OCI-LY7 (cell line): Measurements from ENCODE around the gene ACSL3. TPM values are rescaled to one million over a fixed set of nuclear protein-coding genes. Genes with fewer than 3 reads are reported as not detected.

Experiments used
- BruUV-seq: library from RNA; stranded (reverse); fragments of 400-500 nt; replicated peaks from 2 replicates; lab custom pipeline; 2021; lab: Mats Ljungman, UMichigan
- CTCF ChIA-PET: fragments of 300-600 bp; sonication (Branson Sonifier 250); formaldehyde crosslinking; loops from one replicate; lab custom pipeline; 2022; ENCODE audit warnings: antibody characterized with exemption; ENCODE audit not compliant: unreplicated experiment; lab: Charles Lee
- POLR2A ChIA-PET: fragments of 300-600 bp; sonication (Branson Sonifier 250); formaldehyde crosslinking; loops from one replicate; lab custom pipeline; 2022; ENCODE audit warnings: antibody characterized with exemption; lab: Charles Lee
- DNase-seq: peaks from one replicate; pipeline ENCODE4 v3.0.0-alpha.2; 2015; ENCODE audit warnings: low spot score
- H2AFZ ChIP-seq: fragments of 200-600 bp; sonication (generic), shearing (Covaris generic); 2 replicates; pipeline ENCODE4 v1.6.1; 2014; ENCODE audit warnings: mild to moderate bottlenecking, antibody characterized with exemption, low read length, moderate library complexity
- H3K27ac ChIP-seq: fragments of 200-600 bp; sonication (generic); 2 replicates; pipeline ENCODE4 v1.5.1; 2014; ENCODE audit warnings: mixed run types, low read depth, mild to moderate bottlenecking, moderate library complexity, low read length, inconsistent platforms; ENCODE audit not compliant: poor library complexity, severe bottlenecking
- H3K36me3 ChIP-seq: fragments of 200-600 bp; sonication (generic); 2 replicates; pipeline ENCODE4 v1.6.1; 2014; ENCODE audit warnings: mild to moderate bottlenecking, antibody characterized with exemption, low read length, moderate library complexity, mixed read lengths; ENCODE audit not compliant: insufficient read depth
- H3K4me1 ChIP-seq: fragments of 200-600 bp; sonication (generic); 2 replicates; pipeline ENCODE4 v1.5.1; 2014; ENCODE audit warnings: mild to moderate bottlenecking, low read length; ENCODE audit not compliant: insufficient read depth, poor library complexity, severe bottlenecking
- H3K4me2 ChIP-seq: fragments of 200-600 bp; sonication (generic); 2 replicates; pipeline ENCODE4 v1.6.1; 2014; ENCODE audit warnings: mild to moderate bottlenecking, low read length
- H3K4me3 ChIP-seq: fragments of 200-600 bp; sonication (generic); 2 replicates; pipeline ENCODE4 v1.5.1; 2014; ENCODE audit warnings: mild to moderate bottlenecking, low read depth, low read length; ENCODE audit not compliant: poor library complexity, severe bottlenecking
- H3K79me2 ChIP-seq: fragments of 200-600 bp; sonication (generic); 2 replicates; pipeline ENCODE4 v1.6.1; 2016; ENCODE audit warnings: low read depth, mild to moderate bottlenecking, low read length, moderate library complexity, mixed read lengths; ENCODE audit not compliant: insufficient read depth
- H3K9me2 ChIP-seq: fragments of 200-600 bp; sonication (generic); 2 replicates; pipeline ENCODE4 v1.6.1; 2016; ENCODE audit warnings: mild to moderate bottlenecking, low read length, mixed read lengths; ENCODE audit not compliant: insufficient read depth
- H3K9me3 ChIP-seq: fragments of 200-600 bp; sonication (generic); 2 replicates; pipeline ENCODE4 v1.6.1; 2014; ENCODE audit warnings: mild to moderate bottlenecking, mixed run types, low read length, mixed read lengths
- H4K20me1 ChIP-seq: fragments of 200-600 bp; sonication (generic); 2 replicates; pipeline ENCODE4 v1.6.1; 2014; ENCODE audit warnings: mild to moderate bottlenecking, antibody characterized with exemption, low read length, moderate library complexity, mixed read lengths; ENCODE audit not compliant: insufficient read depth
- EZH2phosphoT487 ChIP-seq: fragments of 200-600 bp; sonication (generic); IDR thresholded peaks from 2 replicates; pipeline ENCODE4 v1.6.1; 2018; ENCODE audit warnings: low read depth, borderline replicate concordance, mild to moderate bottlenecking, mixed run types, antibody characterized with exemption, low read length, moderate library complexity, mixed read lengths
- intact Hi-C: fragments of 100-400 bp; cut with micrococcal nuclease; formaldehyde crosslinking; loops from one replicate; pipeline ENCODE4 v1.10.0; 2022; ENCODE audit not compliant: unreplicated experiment
- total RNA-seq, 2 experiments: library from RNA; depleted of rRNA in 1 of 2; stranded (reverse); fragments of >200 nt in 1 of 2; shearing (Covaris generic) in 1 of 2; gene quantifications; 2 replicates each; pipeline ENCODE4 v1.2.3, GENCODE V29; 2014 to 2022
- TF ChIP-seq, protein P1 (sequence below): fragments of 200-600 bp; sonication (generic); conservative IDR thresholded peaks from 2 replicates; pipeline ENCODE4 v1.5.1; 2014; ENCODE audit warnings: mild to moderate bottlenecking, antibody characterized with exemption, low read length, moderate library complexity, mixed read lengths

Gene ACSL3
- total RNA-seq, 2 experiments from 2014 or later = 62.6 to 83.2 TPM

DNA sequence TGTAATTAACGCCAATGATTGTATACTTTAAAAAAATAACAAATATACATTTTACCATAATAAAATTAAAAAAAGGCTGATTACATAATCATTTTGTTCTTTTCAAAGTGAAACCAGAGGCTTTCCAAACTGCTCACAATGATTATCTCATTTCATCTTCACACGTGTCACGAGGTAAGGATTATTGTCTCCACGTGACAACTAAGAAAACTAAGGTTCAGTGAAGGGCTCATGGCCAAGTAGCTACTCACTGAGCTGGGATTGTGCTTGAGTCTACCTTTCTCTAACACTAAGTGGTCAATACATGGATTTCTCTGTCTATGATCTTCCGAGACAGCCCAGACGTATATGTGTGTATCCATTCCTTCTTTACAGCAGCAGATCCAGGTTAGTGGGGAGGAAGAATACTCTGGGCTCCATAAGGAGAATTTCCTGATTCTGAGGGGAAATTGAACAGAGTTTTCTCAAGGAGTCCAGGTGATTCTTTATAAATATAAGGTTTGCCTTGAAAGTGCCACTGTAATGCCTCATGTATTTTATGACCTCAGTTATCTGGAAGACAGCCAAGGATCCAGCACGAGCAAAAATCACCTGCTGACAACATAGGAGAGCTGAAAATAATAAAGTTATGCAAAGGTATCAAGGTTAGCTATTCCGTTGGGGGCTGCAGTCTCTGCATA is 25.6 kb upstream of the ACSL3 start:
- CTCF ChIA-PET = interaction anchor here (0.6 kb wide), 1 partner anchor 19 kb away, joined by 3 read pairs; no protein-coding TSS in a partner anchor
- no peak overlapping the region for H2AFZ ChIP-seq
- H3K79me2 ChIP-seq = no peaks in the 10 kb centered on the region
- H4K20me1 ChIP-seq = no peaks in the 10 kb centered on the region
- no peak overlapping the region for H3K4me2 ChIP-seq
- no peak for DNase-seq
- intact Hi-C loops = no loop called here
- POLR2A ChIA-PET = interaction anchor here (0.7 kb wide), 1 partner anchor 1168 kb away, joined by 5 read pairs; no protein-coding TSS in a partner anchor
- no peaks in the 10 kb centered on the region for H3K9me2 ChIP-seq
- no peaks in the 10 kb centered on the region for H3K36me3 ChIP-seq
- no peaks in the 10 kb centered on the region for H3K4me1 ChIP-seq
- H3K4me3 ChIP-seq = no peak overlapping the region
- H3K27ac ChIP-seq = no peak overlapping the region
- TF ChIP-seq EZH2phosphoT487 = no peak
- TF ChIP-seq, protein P1, sequence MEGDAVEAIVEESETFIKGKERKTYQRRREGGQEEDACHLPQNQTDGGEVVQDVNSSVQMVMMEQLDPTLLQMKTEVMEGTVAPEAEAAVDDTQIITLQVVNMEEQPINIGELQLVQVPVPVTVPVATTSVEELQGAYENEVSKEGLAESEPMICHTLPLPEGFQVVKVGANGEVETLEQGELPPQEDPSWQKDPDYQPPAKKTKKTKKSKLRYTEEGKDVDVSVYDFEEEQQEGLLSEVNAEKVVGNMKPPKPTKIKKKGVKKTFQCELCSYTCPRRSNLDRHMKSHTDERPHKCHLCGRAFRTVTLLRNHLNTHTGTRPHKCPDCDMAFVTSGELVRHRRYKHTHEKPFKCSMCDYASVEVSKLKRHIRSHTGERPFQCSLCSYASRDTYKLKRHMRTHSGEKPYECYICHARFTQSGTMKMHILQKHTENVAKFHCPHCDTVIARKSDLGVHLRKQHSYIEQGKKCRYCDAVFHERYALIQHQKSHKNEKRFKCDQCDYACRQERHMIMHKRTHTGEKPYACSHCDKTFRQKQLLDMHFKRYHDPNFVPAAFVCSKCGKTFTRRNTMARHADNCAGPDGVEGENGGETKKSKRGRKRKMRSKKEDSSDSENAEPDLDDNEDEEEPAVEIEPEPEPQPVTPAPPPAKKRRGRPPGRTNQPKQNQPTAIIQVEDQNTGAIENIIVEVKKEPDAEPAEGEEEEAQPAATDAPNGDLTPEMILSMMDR = no peak
- BruUV-seq = no TSS peak
- H3K9me3 ChIP-seq = no peaks in the 10 kb centered on the region

DNA sequence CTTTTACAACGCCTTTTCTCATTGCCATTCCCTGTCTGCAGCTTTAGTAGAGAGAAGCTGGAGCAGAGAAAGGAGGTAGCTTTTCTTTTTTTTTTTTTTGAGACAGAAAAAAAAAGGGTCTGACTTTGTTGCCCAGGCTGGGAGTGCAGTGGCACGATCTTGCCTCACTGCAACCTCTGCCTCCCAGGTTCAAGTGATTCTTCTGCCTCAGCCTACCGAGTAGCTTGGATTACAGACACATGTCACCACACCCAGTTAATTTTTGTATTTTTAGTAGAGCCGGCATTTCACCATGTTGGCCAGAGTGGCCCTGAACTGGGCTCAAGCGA is 25.0 kb upstream of the ACSL3 start:
- intact Hi-C loops = no loop called here
- Histone ChIP-seq H3K4me2 (no peak overlapping the region), H3K4me1 (no peaks in the 10 kb centered on the region), H3K36me3 (no peaks in the 10 kb centered on the region), H3K79me2 (no peaks in the 10 kb centered on the region), H3K9me2 (no peaks in the 10 kb centered on the region), H4K20me1 (no peaks in the 10 kb centered on the region), H3K4me3 (no peak overlapping the region), H3K27ac (no peak overlapping the region), H3K9me3 (no peaks in the 10 kb centered on the region), H2AFZ (no peak overlapping the region)
- no peak for DNase-seq
- BruUV-seq = no TSS peak
- TF ChIP-seq EZH2phosphoT487 = no peak
- TF ChIP-seq, protein P1 = no peak
- ChIA-PET POLR2A (interaction anchor here (0.7 kb wide), 1 partner anchor 1168 kb away, joined by 5 read pairs; no protein-coding TSS in a partner anchor), CTCF (interaction anchor here (0.6 kb wide), 2 partner anchors 19 to 74 kb away, joined by 3 read pairs; no protein-coding TSS in a partner anchor)

DNA sequence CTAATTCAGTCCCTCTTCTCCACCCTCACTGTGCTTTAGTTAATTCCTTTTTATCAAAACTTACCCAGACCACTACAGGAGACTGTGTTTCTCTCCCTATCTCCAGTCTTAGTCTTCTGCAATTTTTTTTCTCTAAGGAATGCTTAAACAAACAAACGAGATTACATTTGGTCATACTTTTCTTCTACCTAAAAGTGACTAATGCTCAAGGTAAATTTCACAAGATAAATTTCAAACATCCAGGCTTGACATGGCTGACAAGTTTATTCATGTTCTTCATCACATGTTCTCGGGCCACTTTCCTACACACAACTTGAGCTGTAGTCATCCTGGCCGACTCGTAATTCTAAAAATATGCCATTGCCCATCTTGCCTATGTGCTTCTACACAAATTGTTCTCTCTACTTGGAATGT is 23.2 kb upstream of the ACSL3 start:
- TF ChIP-seq, protein P1 = no peak
- TF ChIP-seq EZH2phosphoT487 = no peak
- POLR2A ChIA-PET = interaction anchor here (1.0 kb wide), 1 partner anchor 9 kb away, joined by 4 read pairs; no protein-coding TSS in a partner anchor
- intact Hi-C loops = no loop called here
- CTCF ChIA-PET = no interaction called here
- H3K79me2 ChIP-seq = no peaks in the 10 kb centered on the region
- H3K4me2 ChIP-seq = no peak overlapping the region
- no peaks in the 10 kb centered on the region for H3K4me1 ChIP-seq
- no peaks in the 10 kb centered on the region for H3K36me3 ChIP-seq
- H4K20me1 ChIP-seq = no peaks in the 10 kb centered on the region
- no peak for DNase-seq
- BruUV-seq = no TSS peak
- H3K27ac ChIP-seq = no peak overlapping the region
- no peak overlapping the region for H2AFZ ChIP-seq
- no peaks in the 10 kb centered on the region for H3K9me2 ChIP-seq
- H3K9me3 ChIP-seq = no peaks in the 10 kb centered on the region
- H3K4me3 ChIP-seq = no peak overlapping the region
